Neural progenitor cell (in vitro differentiated cells): ENCODE results near the gene DPH3.

Experiments used
- EZH2 ChIP-seq: fragments of 200-600 bp; sonication (generic); IDR thresholded peaks from 2 replicates; pipeline ENCODE4 v1.6.1; 2017; ENCODE audit warnings: antibody characterized with exemption, mild to moderate bottlenecking, moderate library complexity
- TF ChIP-seq, protein P1 (sequence below): fragments of 200-600 bp; sonication (generic); IDR thresholded peaks from 2 replicates; pipeline ENCODE4 v1.5.1; 2017; ENCODE audit warnings: antibody characterized with exemption, mild to moderate bottlenecking

DNA sequence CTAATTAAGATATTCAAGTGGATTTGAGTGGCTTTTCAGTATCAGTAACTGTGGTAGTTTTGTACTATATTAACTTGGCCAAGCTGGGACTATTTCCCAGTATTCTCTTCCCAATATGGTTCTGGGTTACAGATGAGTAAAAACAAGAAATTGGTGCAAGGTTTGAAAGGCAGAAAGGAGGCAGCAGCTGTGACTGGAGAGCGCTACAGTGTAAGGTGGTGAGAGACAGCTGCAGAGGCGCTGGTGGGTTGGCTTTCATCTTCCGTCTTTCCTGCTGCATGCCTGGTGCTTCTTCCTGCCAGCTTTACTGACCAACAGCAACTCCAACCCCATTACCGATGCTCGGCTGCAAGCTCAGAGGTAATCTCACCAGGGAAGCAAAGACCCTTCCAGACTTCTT lies 9.8 kb downstream of the DPH3 start:
- TF ChIP-seq, protein P1, sequence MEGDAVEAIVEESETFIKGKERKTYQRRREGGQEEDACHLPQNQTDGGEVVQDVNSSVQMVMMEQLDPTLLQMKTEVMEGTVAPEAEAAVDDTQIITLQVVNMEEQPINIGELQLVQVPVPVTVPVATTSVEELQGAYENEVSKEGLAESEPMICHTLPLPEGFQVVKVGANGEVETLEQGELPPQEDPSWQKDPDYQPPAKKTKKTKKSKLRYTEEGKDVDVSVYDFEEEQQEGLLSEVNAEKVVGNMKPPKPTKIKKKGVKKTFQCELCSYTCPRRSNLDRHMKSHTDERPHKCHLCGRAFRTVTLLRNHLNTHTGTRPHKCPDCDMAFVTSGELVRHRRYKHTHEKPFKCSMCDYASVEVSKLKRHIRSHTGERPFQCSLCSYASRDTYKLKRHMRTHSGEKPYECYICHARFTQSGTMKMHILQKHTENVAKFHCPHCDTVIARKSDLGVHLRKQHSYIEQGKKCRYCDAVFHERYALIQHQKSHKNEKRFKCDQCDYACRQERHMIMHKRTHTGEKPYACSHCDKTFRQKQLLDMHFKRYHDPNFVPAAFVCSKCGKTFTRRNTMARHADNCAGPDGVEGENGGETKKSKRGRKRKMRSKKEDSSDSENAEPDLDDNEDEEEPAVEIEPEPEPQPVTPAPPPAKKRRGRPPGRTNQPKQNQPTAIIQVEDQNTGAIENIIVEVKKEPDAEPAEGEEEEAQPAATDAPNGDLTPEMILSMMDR, result no peak
- TF ChIP-seq EZH2, result no peak
